Epidermal melanocyte (primary cell): ENCODE measurements around the gene TP53I3.
"Not testable (repeated sequence)": the region's sequence is repeated elsewhere in the genome, so short reads cannot be mapped to it uniquely, and the experiment has no call there.

Experiments
- DNase-seq: peaks from one replicate; pipeline ENCODE4 v3.0.0; 2011; ENCODE audit warnings: low spot score; ENCODE audit not compliant: insufficient read length

The TP53I3 gene

GRCh38 chr2:24055750-24056149, 28.9 kb downstream of the TP53I3 start:
- DNase-seq, result no peak

- no peak for DNase-seq
Observed at GRCh38 chr2:24054366-24055010, 30.1 kb downstream of the TP53I3 start.

- no peak for DNase-seq
Observed at GRCh38 chr2:24052951-24053350, 31.7 kb downstream of the TP53I3 start.

GRCh38 chr2:24051833-24052232, 32.8 kb downstream of the TP53I3 start:
- no peak for DNase-seq

- DNase-seq, result no peak
Observed at GRCh38 chr2:24050041-24050979, 34.3 kb downstream of the TP53I3 start.

- no peak for DNase-seq
Observed at GRCh38 chr2:24049485-24050021, 35.1 kb downstream of the TP53I3 start, which contains the start of gene FKBP1B. FKBP1B (plus strand) TSS chr2:24049741; CDS start chr2:24049850, 109 bp downstream.

- no peak for DNase-seq
Observed at GRCh38 chr2:24048769-24049484, 35.7 kb downstream of the TP53I3 start.

- no peak for DNase-seq
Observed at GRCh38 chr2:24047703-24048033, 37.0 kb downstream of the TP53I3 start.

- peak; percentile 74 for DNase-seq
Observed at GRCh38 chr2:24046930-24047702, 37.5 kb downstream of the TP53I3 start, which contains the start of gene WDCP. WDCP (minus strand) TSS chr2:24047391; CDS start chr2:24039494, 7,897 bp downstream.

GRCh38 chr2:24046599-24046929, 38.1 kb downstream of the TP53I3 start:
- DNase-seq, result no peak

- no peak for DNase-seq
Observed at GRCh38 chr2:24045511-24046508, 38.8 kb downstream of the TP53I3 start.

- DNase-seq, result not testable (repeated sequence)
Observed at GRCh38 chr2:24043133-24043532, 41.5 kb downstream of the TP53I3 start.

GRCh38 chr2:24040511-24040910, 44.1 kb downstream of the TP53I3 start:
- DNase-seq, result no peak

GRCh38 chr2:24038786-24039499, 45.7 kb downstream of the TP53I3 start:
- no peak for DNase-seq
